Astrocyte (in vitro differentiated cells and primary cell): Measurements from ENCODE around the gene HYI.

ENCODE experiments used
- EZH2 ChIP-seq: IDR thresholded peaks from 2 replicates; pipeline ENCODE4 v1.6.1; 2012; ENCODE audit warnings: mild to moderate bottlenecking, low read length, inconsistent platforms; ENCODE audit not compliant: insufficient read depth
- TF ChIP-seq, protein P1 (sequence below): IDR thresholded peaks from 2 replicates; pipeline ENCODE4 v1.5.1; 2011; ENCODE audit warnings: low read depth, mild to moderate bottlenecking, inconsistent platforms, low read length, moderate library complexity; ENCODE audit not compliant: insufficient read depth

- TF ChIP-seq, protein P1, sequence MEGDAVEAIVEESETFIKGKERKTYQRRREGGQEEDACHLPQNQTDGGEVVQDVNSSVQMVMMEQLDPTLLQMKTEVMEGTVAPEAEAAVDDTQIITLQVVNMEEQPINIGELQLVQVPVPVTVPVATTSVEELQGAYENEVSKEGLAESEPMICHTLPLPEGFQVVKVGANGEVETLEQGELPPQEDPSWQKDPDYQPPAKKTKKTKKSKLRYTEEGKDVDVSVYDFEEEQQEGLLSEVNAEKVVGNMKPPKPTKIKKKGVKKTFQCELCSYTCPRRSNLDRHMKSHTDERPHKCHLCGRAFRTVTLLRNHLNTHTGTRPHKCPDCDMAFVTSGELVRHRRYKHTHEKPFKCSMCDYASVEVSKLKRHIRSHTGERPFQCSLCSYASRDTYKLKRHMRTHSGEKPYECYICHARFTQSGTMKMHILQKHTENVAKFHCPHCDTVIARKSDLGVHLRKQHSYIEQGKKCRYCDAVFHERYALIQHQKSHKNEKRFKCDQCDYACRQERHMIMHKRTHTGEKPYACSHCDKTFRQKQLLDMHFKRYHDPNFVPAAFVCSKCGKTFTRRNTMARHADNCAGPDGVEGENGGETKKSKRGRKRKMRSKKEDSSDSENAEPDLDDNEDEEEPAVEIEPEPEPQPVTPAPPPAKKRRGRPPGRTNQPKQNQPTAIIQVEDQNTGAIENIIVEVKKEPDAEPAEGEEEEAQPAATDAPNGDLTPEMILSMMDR = no peak
- no peak for TF ChIP-seq EZH2
These were observed 2.6 kb downstream of the HYI start for GRCh38 chr1:43451157-43451591.
